Activated CD8-positive, alpha-beta memory T cell treated with anti-CD3 and anti-CD28 coated beads for 1 hour (primary cell): ENCODE data around the gene RALGDS.

Experiments used
- DNase-seq, 2 donors: peaks; one replicate each; pipeline ENCODE4 v3.0.0-alpha.2; 2020; ENCODE audit warnings: low read depth in 1 of 2; ENCODE audit errors: extremely low read depth in 1 of 2

The RALGDS gene

GRCh38 chr9:133055788-133056420, 65.1 kb downstream of the RALGDS start:
- DNase-seq, result no peak

- DNase-seq, result no peak
Observed at GRCh38 chr9:133054966-133055365, 66.1 kb downstream of the RALGDS start.

GRCh38 chr9:133054194-133054890, 66.7 kb downstream of the RALGDS start:
- no peak for DNase-seq

GRCh38 chr9:133051966-133052539, 69.0 kb downstream of the RALGDS start:
- DNase-seq, result no peak

GRCh38 chr9:133051281-133051900, 69.6 kb downstream of the RALGDS start:
- no peak for DNase-seq

DNA sequence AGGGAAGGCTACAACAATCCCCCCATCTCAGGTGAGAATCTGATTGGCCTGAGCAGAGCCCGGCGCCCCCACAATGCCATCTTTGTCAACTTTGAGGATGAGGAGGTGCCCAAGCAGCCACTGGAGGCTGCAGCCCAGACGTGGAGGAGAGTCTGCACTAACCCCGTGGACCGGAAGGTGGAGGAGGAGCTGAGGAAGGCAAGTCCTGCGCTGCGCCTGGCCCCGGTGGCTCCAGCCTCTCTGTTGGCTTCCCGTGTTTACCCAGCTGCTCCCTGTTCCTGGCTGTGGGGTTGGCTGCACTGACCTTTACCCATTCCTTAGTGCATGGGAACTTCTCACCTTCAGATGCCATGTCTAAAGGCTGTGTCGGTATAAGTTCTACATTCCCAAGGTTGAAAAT, 70.3 kb downstream of the RALGDS start:
- DNase-seq, result no peak

- DNase-seq, result no peak
Observed at GRCh38 chr9:133050142-133050541, 70.9 kb downstream of the RALGDS start.

GRCh38 chr9:133049043-133049442, 72.0 kb downstream of the RALGDS start:
- no peak for DNase-seq

GRCh38 chr9:133048595-133048994, 72.4 kb downstream of the RALGDS start:
- DNase-seq, result no peak
